GM19328 (cell line): Measurements from ENCODE around the gene HACD2.

ENCODE experiments used
- ATAC-seq: cut with Tn5 transposase; IDR thresholded peaks from one replicate; pipeline ENCODE4 v1.9.1; 2021; ENCODE audit warnings: mild to moderate bottlenecking, moderate library complexity; ENCODE audit not compliant: unreplicated experiment

HACD2 gene

DNA sequence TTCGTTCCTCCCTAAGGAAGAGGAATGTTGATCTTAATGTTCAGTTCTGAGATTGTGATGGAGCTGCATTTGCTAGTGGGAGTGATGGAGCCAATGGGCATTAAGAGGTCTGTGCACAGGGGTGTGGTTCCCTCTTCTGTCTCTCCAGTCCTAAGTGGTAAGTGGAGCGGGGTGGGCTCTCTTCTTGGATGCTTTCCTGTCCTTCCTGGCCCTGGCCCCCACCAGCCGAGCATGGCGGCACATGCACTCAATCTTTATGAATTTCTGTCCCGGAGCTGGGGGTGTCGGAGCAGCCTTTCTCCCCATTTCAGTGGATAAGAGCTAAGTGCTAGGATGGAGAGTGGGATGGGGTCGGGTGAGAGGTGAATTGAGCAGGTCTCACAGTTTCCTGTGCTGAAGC, 98.4 kb downstream of the HACD2 start:
- ATAC-seq = no peak

DNA sequence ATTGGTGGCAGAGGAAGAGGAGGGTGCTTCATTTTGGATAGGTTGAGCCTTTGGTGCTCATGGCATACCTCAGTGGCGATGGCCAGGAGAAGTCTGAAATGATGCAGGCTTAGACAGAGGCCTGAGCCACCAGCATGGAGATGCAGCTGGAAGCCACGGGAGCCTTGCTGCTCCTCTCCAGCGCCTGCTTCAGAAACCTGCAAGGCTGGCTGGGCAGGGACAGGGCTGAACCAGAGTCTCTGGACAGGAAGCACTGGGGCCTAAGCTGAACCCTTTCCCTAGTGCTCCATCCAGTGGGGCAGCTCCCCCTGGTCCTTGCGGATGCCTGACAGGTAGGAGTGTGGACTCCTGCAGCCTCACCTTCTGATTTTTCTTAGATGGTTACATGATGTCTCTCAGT, 99.3 kb downstream of the HACD2 start:
- ATAC-seq = no peak

DNA sequence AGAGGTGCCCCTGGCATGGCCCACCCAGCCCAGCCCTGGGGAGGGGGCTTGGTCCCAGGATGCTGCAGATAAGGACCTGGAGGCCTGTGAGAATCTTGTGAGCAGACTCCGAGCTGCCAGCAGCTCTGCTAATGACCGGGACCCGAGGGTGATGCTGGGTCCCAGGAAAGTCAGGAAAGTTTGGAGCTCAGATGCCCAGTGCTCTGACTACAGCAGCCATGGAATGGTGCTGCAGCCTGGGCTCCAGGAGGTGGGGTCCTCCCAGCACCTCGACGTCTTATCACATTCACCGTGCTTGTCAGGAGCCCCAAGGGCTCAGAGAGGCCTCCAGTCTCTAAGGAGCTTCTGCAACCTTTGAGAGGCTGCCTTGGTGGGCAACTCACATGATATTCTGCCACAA, 101.7 kb downstream of the HACD2 start:
- ATAC-seq = no peak

DNA sequence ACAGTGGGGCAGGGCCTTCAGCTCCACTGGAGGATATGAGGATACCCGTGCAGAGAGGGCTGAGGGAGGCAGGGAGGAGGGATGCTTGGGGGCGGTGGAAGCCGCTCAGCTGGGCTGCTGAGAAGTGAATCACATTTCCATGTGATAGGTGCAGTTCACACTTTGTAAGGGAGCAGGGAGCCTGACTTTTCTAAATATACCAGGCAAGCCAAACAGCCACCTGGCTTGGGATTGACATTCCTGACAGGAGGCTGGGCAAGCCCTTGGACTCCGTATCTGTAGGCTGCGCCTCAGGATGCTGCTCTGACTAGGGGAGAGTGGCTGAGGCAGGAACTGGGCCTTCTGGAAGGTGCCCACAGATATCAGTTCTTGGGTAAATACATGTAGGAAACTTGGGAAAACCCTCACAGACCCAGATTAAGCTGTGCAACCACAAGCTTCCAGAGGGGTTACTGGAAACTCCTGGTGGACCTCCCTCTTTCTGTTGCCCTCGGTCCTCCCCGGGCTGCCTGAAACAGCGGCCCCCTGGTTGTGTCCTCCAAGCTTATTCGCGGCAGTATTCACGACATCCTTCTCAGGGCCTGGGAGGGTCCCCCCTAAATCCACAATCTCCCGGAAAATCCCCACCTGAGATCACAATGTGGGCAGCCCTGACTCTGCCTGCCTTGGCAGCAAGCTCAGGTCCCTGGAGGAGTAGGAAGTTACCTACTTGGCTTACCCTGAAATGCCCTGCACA, 103.0 kb downstream of the HACD2 start:
- no peak for ATAC-seq

DNA sequence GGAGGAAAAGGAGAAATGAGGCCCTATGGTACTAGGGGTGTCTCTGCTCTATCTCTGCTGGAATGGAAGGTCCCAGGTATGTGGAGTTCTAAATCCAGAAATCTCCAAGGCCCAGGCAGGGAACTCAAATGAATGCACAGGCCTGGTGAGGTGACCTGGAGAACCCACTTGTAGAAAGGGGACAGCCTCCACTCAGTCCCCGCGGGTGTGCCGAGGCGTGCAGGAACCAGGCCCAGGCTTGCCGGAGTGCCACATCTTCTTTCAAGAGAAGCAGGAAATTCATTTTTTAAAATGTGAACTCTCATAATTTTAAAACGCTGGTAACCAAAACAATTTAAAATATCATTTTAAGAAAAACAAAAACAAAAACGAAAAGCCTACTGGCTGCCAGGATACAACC, 103.8 kb downstream of the HACD2 start:
- no peak for ATAC-seq

DNA sequence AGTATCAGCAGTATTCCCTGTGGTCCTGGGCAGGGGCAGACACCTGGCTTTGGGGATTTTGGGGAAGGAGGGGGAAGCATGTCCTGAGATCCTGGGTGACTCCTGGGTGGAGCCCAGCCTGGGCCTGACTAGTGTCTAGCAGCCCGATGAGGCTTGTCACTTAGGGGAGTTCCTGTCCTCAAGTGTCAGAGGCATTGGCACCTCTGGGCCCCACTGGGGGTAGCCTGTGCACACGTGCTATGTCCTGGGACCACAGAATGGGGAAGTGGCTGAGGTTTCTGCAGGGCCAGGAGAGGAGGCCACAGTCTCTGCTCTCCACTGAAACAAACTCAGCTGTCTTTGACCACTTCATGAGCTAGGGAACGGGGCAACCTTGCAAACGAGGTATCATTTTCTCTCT, 104.4 kb downstream of the HACD2 start:
- ATAC-seq = no peak

DNA sequence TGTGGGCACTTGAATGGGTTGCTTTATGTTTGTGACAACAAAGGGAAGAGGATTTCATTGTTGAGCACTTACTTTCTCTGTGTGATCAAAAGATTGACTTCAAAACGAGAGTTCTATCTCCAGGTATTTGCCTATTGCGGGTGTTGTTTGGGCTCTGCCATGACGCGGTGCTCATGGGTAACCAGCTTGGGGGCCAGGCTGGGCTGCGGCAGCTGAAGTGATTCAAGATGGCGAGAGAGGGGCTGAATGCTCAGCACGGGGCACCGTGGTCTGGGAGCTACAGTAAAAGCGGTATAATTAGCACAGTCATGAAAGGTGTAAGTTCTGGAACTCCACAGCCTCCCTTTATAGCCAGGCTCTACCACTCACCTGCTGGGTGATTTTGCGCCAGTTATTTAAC, 105.0 kb downstream of the HACD2 start:
- no peak for ATAC-seq

DNA sequence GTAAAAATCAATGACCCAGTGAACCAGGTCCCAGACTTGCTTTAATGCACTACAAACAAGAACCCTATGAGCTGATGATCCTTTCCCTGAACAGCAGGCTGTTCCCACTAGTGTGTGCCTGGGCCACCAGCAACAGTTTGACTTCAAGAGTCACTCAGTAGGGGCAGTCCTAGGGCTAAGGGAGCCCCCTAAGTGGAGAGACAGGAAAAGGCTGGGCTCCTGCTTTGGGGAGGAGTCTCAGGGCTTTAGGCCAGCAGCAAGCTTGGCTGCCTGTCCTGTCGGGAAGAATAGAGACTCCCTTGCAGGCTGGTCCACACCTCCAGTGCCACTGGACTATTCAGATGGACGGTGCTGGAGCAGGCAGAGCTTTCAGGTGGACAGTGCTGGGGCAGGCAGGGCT, 106.5 kb downstream of the HACD2 start:
- no peak for ATAC-seq

DNA sequence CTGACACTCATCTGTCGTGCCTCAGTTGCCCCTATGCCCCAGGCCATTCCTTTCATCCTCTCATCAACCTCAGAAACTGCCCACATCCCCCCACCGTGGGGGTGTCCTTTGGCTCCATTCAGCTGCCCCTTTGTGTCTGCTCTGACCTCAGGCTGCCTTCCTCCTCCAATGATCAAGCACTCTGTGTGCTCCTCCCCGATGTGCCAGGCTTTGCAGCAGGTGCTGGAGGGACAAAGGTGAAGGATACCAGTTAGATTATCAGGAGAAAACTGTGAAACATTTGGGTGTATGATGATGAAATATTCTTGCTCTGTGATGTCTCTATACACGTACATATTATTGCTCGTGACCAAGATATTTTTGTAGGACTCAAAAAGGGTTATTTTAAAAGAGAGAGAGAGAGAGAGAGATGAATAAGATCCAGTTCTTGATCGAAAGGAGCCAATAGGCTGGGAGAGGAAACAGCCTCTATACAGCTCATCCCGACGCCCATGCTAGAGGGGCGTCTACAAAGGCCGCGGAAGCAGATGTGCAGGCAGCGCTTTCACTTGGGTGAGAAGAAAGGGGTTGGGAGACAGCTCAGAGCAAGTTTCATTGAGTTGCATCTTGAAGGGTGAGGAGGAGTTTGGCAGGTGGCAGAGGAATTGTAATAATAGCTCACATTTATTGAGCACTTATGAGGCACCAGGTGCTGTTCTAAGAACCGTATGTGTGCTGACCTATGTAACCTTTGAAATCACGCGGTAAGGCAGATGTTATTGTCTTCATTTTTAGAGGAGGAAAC, 107.7 kb downstream of the HACD2 start:
- no peak for ATAC-seq

DNA sequence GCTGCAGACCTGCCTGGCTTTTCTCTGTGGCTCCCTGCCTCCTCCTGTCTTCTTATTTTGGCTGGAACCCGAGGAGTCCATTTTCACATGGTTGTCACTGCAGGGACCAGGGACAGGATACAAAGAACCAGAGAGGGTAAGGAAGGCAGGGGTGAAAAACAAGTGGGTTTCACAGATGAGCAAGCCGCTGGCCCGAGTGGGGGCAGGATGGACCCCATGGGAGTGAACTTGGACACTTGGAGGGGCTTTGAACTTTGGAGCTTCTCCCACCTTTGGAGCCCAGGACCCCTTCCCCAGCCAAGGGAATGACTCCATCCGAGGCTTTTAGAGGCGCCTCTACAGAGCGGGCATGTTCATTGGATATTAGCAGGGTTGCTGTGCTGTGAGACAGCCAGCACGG, 109.1 kb downstream of the HACD2 start:
- ATAC-seq = no peak

DNA sequence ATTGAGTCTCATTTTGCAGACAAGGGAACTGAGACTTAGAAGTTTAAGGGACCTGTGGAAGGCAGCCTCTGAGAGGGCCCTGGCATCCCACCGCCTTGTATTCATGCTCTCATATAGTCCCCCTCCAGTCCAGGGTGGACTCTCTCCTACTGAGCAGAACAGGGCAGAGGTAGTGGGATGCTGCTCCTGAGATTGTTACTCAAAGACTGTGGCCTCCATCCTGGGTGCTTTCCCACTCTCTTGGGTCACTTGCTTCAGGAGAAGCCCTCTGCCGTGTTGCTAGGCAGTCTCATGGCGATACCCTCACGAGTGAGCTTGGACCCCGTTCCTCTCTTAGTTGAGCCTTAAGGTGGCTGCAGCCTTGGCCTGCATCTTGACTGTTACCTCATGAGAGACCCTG, 113.7 kb downstream of the HACD2 start:
- ATAC-seq = no peak

DNA sequence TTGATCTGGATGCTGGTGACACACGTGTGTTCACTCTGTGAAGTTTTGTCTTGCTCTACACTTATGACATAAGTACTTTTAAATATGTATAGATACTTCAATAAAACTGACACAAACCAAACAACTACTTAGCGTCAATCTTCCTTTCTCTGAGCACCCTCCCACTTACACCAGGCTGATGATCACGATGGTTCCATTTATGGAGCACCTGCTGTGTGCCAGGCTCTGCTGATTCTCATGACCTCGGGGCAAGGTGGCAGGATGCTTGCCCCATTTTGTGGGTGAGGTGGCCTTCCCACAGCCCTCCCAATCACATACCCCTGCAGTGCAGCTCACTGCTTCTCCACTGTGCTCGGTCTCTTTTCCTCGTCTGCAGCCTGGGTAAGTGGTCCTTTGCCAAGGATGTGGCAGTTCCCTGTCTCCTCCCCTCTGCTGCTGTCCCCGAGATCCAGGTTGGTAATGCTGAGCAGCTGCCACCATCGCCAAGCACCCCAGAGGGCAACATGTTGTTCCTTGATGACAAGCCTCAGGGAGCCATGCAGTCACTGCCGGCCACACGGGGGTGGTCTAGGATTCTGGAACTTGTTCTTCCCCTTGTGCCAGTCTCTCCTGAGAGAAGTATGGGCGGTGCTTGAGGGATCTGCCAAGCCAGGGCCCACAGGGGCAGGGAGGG, 115.4 kb downstream of the HACD2 start:
- no peak for ATAC-seq

DNA sequence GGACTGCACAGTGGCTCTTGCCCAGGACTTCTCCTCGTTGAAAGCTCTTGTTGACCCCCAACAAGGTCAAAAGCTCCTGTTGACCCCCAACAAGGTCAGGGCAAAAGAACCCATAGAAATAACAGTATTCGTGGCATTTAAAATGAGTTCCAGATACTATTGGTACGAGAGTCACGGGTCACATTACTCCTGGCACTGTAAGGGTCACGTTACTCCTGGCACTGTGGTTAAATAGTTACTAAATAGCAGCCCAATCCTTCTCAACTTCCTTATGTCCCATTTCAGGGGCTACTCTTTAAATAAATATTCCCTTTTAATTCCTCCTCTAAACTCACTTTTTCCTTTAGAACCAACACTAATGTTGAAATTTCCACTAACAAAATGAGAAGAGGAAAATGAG, 117.8 kb downstream of the HACD2 start:
- ATAC-seq = no peak

DNA sequence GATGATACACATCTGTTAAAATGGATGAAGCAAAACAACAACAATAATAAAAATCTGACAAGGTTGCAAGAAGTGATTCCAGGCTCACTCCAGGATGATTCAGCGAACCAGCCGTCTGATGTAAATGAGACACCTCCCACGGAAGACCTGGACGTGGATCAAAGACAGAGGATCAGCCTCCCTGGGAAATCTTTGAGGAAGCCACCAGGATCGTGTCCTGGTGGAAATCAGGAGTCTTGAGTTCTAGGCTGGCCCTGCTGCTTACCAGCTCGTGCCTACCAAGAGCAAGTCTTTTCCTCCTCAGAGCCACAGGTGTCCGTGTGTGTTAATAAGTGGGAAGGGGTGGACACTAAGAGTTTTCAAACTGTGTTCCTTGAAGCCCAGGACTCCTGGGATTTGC, 120.6 kb downstream of the HACD2 start:
- no peak for ATAC-seq

DNA sequence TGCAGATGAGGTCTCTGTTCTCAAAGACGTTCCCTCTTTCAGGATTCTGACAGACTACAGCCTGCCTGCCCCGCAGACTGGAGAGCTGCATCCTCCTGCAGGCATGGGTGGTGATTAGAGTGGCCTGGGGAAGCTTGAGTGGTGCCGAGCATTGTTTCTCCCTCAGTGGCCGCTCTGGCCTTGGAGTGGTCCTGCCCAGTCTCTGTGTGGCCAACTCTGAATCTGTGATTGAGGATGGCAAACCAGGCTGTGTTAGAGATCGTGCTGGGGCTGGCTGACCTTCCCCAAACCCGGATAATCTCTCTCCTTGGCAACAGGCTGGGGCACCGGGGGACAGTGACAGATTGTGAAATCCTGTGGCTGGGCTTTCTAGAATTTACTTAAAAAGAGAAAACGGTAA, 125.0 kb downstream of the HACD2 start:
- no peak for ATAC-seq

DNA sequence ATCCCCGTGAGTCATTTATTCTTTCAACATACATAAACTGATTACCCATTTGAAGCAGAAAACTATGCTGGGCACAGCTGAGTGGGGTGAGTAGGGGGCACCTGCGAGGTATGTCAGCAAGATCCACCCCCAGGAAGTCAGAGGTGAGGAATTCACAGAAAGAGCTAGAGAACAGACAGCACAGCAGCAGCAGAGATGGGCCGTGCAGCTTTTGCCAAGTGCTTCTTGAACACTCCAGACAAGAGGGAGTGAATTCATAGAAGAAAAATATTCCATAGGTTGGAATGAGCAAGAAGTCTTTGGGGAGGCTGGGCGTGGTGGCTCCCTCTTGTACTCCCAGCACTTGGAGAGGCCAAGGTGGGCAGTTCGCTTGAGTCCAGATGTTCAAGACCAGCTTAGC, 126.6 kb downstream of the HACD2 start:
- no peak for ATAC-seq

DNA sequence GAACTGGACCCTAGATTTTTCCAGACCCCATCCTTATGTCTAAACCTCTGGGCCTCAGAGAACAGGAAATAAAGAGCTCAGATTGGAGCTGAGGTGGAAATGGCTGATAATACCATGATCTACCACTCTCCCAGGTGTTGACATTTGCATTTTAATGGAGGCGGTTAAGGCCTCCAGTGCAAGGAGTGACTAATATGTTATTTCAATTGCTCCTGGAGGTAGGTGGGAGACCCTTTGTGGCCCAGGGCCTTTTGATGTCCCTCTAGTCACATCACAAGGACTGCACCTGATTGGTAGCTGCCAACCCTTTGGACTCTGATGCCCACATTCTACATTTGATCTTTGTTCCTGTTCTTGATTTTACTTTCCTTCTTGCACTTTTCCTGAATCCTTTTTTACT, 127.0 kb downstream of the HACD2 start:
- no peak for ATAC-seq

DNA sequence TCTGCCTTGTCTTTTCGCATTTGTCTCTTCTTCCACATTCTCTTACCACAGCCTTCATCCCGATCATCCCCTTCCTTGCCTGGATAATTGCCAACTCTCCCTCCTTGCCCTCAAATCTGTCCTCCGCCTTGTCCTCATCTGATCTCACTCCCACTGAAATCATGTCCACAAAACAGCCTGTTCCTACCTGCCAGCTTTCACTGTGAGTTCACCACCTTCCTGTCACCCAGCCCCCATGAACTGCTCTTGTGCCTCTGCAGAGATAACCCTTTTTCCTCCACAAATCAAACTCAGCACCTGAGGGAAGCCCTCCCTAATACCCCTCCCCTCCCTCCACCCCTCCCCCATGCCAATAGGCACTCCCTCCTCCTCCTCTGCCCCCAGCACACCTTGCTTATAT, 131.2 kb downstream of the HACD2 start:
- no peak for ATAC-seq

DNA sequence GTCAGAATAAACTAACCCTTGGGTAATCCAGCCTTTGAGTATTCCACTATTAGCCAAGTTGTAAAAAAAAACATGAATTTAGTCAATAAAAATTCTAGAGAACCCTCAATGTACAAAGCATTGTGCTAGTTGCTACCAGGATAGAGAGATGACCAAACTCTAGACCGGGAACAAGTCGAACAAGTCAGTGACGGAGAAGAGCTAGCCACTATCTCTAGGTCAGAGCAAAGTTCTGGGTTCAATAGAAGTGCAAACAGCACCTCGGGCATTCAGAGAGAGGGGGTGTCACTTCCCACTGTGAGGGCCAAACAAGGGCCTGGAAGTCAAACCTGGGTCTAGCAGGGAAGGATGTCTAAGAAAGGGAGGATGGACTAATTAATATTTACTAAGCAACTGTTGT, 133.7 kb downstream of the HACD2 start:
- no peak for ATAC-seq

DNA sequence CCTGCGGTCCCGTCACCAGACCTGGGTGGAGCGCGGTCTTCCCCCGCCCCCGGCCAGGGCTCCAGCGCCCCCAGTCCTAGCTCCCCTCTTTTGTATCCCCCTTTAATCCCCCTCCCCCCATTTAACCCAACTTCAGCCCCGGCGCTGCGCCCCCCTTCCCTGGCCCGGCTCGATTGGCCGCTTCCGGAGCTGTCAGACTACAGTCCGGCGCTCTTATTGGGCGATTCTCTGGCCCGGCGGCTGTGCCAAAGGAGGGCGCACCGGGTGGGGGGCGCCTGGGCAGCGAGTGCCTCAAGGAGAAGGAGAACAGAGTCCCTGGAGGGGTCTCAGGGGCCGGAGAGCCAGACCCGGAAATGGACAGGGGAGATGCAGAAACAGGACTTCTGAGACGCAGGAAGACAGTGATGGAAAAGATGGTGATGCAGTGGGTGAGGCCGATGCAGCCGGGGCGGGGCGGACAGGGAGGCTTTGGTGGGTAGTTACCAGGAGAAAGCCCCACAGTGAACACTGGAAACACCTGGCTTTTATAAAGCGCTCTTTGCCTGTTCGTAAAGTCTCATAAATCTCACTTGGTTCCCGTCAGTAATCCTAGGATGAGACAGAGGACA, 134.8 kb downstream of the HACD2 start:
- ATAC-seq = no peak

DNA sequence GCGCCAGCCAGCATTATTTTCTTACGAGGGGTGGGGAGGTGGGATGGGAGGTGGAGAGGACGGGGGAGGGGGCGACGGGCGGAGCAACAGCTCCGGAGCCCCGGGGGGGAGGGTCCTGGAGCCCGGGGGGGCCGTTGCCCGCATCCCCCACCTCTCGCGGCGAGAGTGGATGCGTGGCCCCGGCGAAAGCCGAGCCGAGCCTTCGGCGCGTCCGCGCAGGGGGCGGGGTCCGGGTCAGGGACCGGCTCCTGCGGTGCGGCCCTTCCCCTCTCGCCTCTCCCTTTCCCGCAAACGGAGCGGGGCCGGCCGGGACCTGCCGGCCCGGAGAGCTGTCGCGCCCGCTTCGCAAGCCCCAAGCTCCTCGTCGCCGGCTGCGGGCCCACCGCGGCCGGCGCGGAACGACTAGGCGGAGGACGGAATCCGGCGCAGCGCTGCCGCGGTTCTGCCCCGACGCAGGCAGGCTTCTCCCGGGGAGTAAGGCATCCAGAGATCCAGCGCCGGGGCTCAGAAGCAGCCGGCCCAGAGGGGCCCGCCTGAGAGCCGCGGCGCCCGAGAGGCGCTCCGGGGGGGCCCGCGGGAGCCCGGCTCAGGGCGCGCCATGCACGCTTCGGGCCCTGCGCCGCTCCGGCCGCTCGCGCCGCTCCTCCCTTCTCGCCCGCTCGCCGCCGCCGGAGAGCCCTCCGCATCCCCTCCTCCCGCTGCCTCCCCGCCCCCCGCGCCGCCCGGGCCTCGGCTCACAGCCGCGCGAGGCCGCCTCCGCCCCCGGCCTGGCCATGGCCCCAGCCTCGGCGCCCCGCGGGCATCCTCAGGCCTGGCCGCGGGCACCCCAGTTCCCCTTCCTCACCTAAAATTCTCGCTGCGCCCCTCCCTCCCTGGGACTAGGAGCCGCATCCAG, 135.5 kb downstream of the HACD2 start:
- ATAC-seq = no peak
